Medulla oblongata (tissue), 1 donor: ENCODE results near the gene KIAA1671.

Experiments
- DNase-seq: peaks from one replicate; pipeline ENCODE4 v3.0.0-alpha.2; 2015; ENCODE audit errors: extremely low spot score

Gene KIAA1671

DNA sequence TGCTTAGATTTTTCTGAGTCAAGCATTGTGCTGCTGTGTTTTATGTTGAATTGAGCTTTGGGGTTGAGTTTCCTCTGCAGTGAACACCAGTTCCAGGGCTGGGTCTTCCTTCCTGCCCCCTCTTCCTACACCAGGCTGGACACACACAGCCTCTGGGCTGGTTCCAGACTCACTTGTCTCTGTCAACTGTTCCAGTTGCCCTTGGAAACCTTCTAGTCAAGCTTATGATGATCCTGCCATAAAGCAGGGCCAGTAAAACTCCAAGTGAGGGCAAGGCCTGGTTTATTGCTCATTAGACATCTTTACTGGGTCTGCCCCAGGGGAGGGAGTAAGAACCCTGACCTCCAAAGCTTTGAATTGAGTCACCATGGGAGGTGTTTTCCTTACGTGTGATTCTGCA is 61.1 kb downstream of the KIAA1671 start:
- no peak for DNase-seq

DNA sequence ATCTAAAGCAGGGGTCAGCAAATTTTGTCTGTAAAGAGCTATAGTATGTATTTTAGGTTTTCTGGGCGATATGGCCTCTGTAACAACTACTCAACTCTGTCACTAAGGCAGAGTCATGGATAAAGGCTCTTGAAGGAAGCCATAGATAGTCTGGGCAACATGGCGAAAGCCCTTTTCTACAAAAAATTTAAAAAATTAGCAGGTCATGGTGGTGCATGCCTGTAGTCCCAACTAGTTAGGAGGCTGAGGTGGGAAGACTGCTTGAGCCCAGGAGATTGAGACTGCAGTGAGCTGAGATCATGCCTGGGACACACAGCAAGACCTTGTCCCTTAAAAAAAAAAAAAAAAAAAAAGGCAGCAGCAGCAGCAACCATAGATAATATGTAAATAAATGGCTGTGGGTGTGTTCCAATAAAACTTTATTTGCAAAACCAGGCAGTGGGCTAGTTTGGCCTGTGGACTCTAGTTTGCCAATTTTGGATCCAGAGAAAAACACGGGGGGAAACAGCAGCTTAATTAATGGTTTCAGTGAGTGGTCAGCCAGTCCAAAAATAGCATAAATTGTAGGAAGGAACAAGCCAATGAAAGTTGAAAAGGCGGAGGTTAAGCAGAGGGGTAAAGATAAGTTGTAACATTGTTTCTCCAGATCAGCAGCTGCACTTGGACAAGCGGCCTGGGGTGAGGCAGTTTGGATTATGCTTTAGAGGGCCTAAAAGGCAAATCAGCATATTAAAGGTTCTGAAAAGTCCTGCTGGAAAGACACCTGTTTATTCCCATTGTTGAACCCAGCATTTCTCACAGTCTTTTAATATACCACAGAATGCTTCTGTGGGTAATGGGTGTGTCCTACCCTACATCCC is 62.6 kb downstream of the KIAA1671 start:
- no peak for DNase-seq

DNA sequence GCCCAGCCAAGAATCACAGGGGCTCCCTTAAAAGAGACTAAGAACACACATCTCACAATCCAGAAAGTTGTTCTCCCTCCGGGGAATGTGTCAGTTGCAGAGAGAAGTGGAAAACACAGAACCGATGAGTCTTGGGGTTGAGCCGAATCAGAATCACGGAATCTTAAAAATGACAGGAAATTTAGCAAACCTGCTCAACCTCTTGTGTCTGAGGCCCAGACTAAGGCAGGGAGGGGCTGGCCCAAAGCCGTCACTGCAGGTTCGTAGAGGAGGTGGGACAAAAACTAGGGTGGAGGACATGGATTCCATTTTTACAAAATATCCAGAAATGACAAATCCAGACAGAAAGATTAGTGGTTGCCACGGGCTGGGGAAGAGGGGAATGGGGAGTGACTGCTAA is 63.8 kb downstream of the KIAA1671 start:
- DNase-seq: no peak

DNA sequence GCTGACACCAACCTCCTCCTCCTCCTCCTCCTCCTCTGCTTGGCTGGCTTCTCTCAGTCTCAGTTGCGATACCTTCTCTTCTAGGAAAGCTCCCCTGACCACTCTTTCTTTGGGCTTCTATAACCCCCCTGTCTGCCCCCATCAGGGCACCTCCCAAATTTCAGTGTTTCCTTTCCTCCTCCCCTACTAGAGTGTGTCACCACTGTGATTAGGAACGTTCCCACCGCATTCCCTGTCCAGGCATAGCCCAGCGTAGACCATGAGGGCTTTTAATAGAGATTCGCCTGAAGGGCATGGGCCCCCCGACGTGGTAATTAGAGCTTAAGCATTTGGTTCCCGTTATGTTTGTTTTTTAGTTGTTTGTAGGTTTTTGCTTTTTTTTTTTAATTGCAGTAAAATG is 65.5 kb downstream of the KIAA1671 start:
- DNase-seq: no peak

DNA sequence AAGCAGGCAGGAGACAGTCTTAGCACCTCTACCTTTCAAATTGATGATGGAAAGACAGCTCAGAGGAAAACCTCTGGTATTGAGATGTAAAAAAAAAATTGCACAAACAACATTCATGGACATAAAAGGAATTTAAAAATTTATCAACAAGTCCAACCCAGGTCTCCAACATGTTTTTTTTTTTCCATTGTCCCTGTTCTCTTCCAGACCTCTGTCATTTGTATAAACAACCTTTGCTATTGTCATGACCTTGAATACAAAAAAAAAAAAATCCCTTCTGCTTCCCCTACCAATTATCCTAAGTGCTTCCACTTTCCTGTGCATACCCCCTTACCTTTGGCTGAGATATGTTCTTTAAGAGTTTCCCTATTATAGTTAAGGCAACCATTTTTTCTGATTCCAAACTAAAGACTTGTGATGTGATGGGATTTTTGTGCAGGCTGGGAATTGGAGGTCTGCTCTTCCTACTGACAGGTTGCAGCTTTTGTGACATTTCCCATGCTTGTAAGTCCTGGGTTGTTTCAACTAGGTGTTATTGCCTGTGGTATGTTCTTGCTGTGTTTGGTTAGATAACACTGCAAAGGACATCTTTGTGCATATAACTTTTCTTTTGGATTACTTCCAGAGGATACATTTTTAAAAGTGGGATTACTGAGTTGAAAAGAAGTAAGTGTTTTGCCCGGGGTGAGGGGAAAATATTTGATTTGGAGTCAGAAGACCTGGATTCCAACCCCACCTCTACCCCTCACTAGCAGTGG is 67.1 kb downstream of the KIAA1671 start:
- DNase-seq: no peak

DNA sequence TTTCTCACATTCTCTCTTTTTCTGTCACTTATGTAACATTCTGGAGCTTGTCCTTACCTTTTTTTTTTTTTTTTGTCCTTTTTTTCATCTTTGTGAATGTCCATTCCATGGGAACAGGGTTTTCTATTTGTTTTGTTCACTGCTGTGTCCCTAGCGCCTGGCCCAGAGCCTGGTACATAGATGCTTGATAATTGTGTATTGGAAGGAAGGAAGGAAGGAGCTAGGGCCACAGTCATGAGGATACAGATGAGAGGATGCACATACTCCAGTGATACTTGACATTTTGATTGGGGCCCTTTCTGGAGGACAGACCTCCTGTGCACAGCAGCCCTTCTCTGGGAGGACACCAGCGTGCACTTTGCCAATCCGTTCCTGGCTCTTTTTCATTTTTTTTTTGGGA is 68.9 kb downstream of the KIAA1671 start:
- peak; percentile 43 for DNase-seq

DNA sequence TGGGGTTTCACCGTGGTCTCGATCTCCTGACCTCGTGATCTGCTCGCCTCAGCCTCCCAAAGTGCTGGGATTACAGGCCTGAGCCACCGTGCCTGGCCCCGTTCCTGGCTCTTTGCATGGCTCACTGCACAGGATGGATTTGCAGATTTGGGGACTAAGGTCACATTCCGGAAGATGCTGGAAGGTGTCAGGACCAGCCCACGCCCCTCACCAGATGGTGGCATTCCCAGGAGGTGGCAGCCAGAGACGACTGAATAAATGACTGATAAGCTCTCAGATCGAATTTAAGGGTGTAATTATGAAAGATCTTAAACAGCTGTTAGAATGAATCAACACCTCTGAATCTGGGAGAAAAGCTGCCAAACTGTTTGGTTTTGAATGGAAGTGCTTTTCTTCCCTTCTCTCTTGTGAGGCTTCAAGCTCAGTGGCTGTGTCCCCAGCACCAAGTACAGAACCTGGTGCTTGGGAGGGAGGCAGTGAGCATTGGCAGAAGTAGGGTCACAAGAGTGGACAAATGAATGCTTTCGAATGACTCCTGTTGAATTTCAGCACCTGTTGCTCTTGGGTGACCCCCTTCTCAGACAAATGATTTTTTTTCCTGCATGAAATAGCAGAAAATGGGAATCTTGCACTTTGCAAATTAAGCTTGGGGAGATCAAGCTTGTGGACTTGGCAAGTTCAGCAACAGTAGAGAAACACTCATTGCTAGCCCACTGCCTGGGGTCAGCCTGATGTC is 69.6 kb downstream of the KIAA1671 start:
- peak; percentile 35 for DNase-seq

DNA sequence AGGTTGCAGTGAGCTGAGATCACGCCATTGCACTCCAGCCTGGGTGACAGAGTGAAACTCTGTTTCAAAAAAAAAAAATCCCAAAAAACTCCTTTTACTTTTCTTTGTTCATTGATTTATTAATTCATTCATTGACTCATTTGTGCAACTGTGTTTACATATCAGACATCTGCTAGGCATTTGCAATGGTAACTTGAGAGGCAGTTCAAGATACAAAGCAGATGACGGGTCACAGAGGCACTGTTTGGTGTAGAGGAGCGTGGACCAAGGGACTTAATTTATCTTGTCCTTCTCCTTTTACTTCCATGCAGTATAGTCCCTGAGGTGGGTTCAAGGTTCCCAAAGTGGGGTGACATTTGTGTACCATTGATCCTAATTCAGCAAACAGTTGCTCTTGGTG is 71.4 kb downstream of the KIAA1671 start:
- no peak for DNase-seq

DNA sequence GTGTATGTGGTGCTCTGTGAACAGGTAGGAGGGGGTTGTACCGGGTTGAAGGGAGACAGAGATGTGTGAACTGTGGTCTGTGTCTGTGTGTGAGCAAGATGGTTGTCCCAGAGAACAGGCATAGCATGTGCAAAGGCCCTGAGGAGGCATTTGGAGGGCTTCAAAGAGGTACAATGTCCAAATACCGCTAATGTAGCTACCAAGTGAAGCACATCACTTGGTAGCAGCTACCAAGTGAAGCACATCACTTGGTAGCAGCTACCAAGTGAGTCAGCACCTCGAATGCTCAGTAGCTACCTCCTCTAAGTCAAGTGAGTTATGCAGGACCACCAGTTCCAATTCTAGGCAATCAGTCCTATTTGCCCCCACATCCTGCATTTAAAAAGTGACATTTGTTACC is 72.4 kb downstream of the KIAA1671 start:
- no peak for DNase-seq

DNA sequence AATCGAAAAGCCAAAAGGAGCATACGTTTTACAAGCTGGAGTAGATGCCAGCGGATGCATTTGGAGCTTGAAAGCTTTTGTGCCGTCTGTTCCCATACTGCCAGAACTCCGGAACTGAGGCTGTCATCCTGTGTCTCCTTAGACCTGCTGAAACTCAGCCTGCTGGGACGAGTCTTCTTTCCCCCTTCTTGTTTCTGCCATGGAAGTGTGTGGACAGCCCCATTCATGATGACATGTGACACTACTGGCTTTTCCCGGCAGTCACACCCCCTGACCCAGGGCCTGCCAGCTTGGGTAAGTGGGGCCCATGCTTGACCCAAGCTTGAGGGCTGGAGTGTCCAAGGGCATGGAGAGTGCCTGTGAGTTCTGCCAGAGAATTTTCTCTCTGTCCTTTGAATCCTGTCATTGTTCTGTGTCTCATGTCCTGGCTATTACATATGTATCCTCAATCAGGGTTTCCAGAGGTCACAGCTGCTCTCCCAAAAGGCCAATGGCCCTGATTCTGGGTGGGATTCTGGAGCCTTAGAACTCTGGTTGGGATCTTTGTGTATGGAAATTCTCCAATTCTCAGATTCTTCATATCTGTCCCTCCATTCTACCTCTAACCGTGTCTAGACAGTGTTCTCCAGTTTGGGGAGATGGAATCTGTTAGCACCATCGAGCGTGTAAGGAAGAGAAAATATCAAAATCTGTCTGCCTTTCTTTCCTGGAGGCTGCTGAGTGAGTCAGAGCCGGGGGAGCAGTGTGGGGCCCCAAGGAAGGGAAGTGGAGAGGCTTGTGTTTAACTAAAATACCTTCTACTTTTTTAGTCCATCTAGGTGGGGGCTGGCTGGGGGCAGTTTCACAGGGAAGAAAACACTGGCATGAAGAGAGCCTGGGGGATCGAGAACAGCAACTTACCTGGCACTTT is 73.2 kb downstream of the KIAA1671 start:
- DNase-seq: peak; percentile 46

DNA sequence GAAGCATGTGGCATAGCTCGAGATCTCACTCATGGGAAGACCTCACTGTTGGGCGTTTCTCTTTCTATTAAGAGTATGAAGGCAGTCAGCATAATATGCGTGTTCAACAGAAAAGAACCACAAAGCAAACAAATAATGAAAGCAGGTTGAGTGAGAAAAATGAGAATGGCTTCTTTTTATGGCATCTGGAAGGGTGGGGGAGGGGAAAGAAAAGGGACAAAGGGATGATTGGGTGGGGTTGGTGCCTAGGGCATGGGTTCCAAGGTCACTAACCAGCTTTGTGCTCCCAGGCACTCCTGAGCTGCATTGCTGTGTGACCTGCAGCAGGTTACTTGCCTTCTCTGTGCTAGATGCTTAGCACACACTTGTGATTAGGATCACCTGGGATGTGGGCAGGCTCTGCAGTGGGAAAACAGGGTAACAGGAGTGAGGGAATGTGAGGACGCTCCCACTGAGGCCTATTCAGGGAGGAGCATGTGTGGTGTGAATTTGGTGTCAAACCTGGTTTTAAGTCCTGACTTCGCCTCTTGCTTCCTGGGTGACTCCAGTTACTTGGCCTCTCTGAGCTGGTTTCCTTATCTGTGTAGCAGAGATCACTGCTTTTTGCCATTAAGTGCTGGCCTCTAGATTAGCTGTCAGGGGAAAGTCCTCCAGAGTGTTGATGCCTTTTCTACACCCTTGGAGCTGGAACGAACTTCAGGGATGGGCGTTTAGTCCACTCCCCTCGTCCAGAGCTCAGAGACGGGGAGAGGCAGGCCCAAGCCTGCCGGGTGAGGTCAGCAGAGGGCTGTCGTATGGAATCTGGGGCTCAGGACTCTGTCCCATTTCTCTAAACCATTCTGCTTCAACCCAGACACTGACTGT is 74.8 kb downstream of the KIAA1671 start:
- no peak for DNase-seq

DNA sequence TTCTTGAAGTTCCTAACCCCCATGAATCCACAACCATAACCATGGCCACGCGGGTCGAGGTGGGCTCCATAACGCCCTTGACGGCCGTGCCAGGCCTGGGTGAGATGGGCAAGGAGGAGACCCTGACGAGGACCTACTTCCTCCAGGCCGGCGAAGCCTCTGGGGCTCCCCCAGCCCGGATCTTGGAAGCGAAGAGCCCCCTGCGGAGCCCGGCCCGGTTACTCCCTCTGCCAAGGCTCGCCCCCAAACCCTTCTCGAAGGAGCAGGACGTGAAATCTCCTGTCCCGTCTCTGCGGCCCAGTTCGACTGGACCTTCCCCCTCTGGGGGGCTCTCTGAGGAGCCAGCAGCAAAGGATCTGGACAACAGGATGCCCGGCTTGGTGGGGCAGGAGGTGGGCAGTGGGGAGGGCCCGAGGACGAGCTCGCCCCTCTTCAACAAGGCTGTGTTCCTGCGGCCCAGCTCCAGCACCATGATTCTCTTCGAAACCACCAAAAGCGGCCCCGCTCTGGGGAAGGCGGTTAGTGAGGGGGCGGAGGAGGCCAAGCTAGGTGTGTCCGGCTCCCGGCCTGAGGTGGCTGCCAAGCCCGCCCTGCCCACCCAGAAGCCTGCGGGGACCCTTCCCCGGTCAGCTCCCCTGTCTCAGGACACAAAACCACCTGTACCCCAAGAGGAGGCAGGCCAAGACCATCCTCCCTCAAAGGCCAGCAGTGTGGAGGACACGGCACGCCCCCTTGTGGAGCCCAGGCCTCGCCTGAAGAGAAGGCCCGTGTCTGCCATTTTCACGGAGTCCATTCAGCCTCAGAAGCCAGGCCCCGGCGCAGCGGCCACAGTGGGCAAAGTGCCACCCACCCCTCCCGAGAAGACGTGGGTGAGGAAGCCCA is 75.7 kb downstream of the KIAA1671 start:
- no peak for DNase-seq

DNA sequence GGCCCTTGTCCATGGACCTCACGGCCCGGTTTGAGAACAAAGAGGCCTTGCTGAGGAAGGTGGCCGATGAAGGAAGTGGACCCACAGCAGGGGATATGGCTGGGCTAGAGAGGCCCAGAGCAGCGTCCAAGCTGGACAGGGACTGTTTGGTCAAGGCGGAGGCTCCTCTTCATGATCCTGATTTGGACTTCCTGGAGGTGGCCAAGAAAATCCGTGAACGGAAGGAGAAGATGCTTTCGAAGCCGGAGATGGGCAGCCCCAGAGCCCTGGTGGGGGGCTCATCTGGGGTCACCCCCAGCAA is 76.3 kb downstream of the KIAA1671 start:
- DNase-seq: no peak

DNA sequence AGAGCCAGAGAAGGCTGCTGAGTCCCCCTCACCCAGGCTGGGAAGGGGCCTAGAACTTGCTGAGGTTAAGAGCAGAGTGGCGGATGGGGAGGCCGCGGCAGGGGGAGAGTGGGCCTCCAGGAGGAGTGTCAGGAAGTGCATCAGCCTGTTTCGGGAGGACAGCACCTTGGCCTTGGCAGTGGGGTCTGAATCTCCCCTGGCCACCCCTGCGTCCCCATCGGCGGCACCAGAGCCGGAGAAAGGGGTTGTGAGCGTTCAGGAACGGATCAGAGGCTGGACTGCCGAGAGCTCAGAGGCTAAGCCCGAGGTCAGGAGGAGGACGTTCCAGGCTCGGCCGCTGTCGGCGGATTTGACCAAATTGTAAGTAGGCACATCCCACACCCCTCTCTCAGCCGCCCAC is 76.7 kb downstream of the KIAA1671 start:
- no peak for DNase-seq

DNA sequence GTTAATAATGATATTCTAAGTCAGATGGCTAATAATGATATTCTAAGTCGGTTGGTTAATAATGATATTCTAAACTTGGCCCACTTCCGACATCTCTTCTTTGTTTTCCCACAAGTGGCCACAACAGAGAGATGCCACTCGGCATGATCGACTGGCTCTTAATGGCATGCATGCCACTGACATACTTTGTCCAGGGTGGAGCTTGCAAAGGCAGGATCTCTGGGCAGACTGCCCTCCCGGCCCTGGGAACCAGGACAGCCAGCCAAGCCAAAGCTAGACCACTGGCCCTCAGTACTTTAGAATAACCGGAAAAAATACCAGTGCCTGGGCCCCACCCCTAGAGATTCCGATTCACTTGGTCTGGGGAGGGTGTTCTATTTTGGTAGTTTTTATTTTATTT is 78.1 kb downstream of the KIAA1671 start:
- peak; percentile 40 for DNase-seq

DNA sequence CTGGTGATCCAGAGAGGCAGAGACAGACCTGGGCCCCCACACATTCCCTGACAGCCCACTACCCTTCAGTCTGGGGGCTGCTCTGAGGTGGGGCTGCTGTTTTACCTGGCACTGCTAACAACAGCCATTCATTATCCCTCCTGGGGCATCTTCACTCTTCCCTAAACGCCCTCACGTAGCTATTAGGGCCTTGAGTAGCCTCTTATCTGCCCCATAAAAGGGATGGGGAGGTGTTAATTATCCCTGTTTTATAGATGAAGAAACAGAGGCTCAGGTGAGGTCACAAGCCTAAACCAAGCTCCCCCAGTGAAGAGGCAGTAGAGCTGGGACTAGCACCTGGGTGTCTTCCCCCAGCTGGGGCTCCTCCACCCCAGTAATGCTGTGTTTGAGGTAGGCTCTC is 79.5 kb downstream of the KIAA1671 start:
- no peak for DNase-seq

DNA sequence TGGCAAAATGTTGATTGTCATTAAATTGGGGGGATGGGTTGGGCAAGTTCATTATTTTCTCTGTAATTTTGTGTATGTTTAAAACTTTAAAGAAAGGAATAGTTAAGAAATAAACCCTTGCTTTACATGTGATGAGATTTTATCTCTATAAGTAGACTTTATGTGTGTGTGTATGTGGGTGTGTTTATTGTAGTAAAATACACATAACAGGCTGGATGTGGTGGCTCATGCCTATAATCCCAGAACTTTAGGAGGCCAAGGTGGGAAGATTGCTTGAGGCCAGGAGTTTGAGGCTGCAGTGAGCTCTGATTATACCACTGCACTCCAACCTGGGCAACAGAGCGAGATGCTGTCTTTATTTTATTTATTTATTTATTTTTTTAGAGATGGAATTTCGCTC is 83.2 kb downstream of the KIAA1671 start:
- no peak for DNase-seq

DNA sequence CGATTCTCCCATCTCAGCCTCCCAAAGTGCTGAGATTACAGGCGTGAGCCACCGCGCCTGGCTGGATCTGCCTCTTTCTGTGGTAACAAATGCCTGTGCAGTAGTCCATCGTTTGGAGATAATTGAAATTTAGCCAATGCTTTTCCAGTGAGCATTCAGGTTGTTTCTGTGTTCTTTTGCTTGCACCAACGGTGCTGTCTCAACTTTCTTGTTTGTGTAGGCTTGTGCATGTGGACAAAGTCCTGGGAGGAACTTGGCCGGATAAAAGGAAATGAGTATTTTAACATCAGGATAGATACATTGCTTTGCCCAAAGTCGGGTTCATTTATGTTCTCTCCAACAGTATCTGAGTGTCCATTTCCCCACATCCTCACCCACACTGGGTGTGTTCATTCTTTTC is 85.7 kb downstream of the KIAA1671 start:
- DNase-seq: no peak

DNA sequence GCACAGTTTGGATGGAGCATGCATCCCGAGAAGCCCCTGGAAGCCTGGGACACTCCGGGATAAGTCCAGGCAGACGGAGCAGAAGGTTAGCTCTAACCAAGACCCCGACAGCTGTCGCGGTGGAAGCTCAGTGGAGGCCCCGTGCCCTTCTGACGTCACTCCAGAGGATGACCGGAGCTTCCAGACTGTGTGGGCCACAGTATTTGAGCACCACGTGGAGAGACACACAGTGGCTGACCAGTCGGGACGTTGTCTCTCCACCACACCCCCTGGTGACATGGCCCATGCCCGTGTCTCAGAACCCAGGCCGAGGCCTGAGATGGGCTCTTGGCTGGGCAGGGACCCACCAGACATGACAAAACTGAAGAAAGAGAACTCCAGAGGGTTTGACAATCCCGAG is 86.3 kb downstream of the KIAA1671 start:
- DNase-seq: no peak

DNA sequence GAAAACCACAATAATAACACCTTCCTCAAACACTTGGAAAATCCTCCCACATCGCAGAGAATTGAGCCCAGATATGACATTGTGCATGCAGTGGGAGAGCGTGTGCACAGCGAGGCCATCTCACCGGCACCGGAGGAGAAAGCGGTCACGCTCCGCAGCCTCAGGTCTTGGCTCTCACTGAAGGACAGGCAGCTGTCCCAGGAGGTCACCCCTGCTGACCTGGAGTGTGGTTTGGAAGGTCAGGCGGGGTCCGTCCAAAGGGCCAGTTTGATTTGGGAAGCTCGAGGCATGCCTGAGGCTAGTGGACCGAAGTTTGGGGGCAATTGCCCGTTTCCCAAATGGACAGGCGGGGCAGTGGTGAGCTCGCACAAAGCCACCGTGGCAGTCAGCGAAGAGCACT is 86.7 kb downstream of the KIAA1671 start:
- no peak for DNase-seq
